HG03175 (cell line): ENCODE results near the gene SH3RF3.
A peak's percentile ranks its signal among the peaks of the same experiment; 100 is the strongest.
"Not testable (repeated sequence)": the region's sequence is repeated elsewhere in the genome, so short reads cannot be mapped to it uniquely, and the experiment has no call there.

Source experiments
- ATAC-seq: cut with Tn5 transposase; IDR thresholded peaks from one replicate; pipeline ENCODE4 v1.9.1; 2021; ENCODE audit warnings: mild to moderate bottlenecking, moderate library complexity; ENCODE audit not compliant: unreplicated experiment

The SH3RF3 gene

DNA sequence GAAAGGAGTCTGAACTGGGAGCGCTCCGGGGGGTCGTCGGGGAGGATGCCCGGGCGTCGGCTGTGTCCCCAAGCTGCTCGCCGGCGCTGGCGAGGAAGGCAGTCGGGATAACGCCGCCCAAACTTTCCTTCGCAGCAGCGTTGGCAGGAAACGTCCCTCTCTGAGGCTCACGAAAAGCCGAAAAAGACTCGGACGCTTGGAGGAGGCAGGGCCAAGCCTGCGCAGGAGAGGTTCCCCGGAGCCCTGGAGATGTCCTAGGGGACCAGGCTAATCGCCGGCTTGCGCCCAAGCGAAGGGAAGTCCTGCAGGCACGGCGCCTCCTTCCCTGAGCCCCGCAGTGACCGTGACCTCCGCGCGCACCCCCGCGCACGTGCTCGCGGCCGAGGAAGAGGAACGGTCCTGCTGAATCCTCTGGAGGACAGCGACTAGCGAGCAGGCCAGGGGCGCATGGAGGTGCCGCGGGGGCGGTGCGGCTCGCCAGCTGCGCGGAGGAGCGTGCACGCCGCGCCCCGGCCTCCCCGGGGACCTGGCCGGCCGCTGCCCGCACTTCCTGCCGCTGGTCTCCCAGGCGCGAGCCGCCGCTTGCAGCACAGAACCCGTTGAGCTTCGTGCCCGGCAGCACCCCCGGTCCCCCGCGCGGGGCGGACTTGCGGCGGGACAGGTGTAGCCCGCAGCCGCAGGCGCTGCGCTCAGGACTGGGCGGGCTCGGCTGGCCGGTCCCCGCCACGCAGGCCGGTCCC, at the start of gene SH3RF3:
Gene SH3RF3 (plus strand): TSS at position 590 of the 740 bp plus-strand sequence.
- ATAC-seq: peak; percentile 39

GRCh38 chr2:109079590-109079989, 49.4 kb upstream of the SH3RF3 start:
- no peak for ATAC-seq

DNA sequence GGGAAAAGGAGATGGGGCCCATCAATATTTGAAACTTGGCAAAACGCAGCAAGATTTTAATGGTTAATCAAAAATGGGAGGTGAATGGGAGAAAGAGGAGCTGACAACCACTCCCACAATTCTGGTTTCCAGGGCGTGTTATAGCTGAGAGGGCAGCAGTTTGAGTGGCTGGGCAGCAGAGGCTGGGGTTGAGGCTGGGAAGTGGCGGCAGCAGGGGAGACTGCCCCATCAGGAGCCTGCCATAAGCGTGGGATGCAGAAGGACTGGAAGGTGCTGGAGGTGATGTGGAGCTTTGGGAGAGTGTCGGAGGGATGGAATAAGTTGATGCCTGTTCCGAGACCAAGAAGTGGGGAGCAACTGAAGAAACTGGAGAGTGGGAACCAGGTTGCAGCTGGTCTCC, 48.9 kb upstream of the SH3RF3 start:
- no peak for ATAC-seq

- ATAC-seq: no peak
Measured at GRCh38 chr2:109080757-109081156, 48.2 kb upstream of the SH3RF3 start.

DNA sequence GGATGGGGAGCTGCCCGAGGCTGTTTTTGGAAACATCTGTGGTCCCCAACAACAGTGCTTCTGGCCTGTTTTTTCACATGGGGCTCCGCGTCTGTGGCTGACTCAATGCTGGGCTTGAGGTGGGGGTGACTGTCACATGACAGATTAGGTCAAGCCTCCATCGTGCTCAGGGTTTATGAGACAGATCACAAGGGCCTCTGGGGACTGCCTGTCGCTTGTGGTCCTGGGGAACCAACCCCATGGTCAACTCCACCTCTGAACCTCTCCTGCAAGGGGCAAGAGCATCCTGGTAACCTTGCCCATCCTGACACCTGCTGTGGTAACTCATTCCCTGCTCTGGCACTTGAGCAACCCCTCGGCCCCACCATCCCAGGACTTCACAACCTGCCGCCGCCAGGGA, 47.6 kb upstream of the SH3RF3 start:
- ATAC-seq: no peak

GRCh38 chr2:109083771-109084170, 45.2 kb upstream of the SH3RF3 start:
- no peak for ATAC-seq

GRCh38 chr2:109084341-109084740, 44.7 kb upstream of the SH3RF3 start:
- ATAC-seq: no peak

DNA sequence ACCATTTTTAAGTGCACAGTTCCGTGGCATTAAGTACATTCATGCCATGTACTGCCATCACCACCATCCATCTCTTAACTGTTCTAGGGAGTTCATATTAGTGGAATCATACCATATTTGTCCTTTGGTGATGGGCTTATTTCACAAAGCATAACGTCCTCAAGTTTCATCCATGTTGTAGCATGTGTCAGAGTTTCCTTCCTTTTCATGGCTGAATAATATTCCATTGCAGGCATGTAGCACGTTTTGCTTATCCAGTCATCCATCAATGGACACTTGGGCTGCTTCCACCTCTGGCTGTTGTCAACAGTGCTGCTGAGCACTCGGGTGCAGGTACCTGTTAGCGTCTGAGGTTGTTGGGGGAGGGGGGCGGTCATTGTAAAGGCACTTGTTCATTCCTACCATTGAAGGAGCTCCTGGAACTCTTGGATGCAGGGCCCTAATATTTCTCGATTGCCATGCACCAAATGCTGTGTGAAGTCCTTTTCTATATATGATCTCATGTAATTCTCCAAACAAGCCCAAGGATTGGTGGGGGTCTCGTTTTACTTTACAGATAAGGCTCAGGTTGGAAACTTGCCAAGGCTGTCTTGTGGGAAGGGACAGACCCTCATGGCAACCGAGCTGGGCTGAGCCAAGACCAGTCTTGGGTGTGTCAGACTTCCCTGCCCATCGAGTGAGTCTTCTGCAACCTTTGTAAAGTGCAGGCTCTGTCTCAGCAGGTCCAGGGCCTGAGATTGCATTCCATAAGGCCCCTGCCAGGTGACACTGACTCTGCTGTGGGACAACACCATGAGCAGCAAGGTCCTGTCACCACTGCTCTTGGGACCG, 42.9 kb upstream of the SH3RF3 start:
- no peak for ATAC-seq

DNA sequence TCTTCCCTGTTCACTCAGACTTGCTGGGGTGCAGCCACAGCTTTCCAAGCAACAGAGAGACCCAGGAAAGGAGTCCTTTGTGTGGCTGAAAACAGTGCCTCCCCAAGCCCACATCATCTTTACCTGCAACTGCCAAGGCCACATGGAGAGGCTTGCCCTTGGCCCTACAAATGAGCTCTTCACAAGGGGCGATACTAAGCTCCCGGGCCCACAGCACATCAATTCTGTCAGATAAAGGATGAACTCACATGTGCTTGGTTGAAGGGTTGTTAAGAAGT, 42.3 kb upstream of the SH3RF3 start:
- ATAC-seq: no peak

DNA sequence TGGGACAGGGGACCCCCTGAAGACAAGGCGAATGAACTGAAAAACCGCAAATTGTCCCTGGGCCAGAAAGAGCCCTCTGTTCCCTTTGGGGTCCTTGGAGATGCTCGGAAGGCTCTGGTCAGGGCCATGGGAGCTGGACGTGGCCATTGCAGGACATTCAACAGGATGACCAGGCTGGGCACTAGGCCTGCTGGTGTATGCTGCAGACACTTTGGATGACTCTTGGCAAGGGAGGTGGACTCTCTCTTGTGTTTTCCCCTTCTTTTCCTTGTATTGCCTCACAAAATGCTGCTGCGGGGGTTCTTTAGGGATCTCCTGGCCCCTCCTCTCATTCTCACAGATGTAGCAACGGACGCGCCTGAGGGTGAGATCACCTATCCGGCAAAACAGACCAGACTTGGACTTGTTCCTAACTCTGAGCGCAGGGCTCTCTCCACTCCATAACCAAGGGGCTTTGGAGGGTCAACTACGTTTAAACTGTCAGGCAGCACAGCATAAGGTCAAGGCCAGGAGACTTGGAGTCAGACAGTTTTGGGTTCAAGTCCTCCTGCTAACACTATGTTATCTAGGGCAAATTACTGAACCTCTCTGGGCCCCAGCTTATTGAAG, 41.8 kb upstream of the SH3RF3 start:
- ATAC-seq: no peak

- no peak for ATAC-seq
Measured at GRCh38 chr2:109089602-109090300, 39.3 kb upstream of the SH3RF3 start.

DNA sequence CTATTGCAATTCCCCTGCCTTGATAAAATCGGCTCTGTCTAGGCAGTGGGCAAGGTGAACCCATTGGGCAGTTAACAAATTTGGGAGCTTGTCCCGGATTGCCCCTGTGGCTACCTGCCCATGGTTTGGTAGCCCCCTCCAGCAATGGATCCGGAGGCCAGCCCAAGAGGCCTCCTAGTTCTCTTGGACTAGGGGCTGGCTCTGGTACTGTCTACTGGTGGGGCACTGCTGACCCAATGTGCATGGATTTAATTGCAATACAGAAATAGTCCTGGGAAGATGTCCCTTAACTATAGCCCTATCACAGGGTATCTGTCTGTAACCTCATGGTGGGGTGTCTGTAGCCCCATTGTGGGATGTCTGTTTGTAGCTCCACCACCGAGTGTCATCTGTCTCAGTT, 37.5 kb upstream of the SH3RF3 start:
- no peak for ATAC-seq

DNA sequence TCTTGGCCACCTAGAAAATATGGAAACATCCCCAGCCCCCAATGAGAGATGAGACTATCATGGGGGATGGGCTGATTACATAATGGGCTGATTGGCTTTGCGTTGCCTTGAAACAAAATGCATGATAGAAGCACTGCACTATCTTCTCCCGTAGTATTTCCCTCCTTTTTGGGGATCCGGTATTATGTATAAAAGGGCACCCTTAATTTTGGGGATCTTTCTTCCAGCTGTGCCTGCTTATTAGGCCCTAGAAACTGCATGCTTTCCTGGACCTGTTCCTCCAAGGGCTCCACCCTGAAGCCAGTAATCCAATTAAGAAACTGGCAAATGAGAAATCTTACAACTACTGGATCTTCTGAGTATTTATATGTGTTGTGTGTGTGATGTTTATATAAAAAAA, 34.9 kb upstream of the SH3RF3 start:
- ATAC-seq: no peak

GRCh38 chr2:109098251-109098920, 30.6 kb upstream of the SH3RF3 start:
- ATAC-seq: no peak

- no peak for ATAC-seq
Measured at GRCh38 chr2:109098921-109099273, 30.1 kb upstream of the SH3RF3 start.

DNA sequence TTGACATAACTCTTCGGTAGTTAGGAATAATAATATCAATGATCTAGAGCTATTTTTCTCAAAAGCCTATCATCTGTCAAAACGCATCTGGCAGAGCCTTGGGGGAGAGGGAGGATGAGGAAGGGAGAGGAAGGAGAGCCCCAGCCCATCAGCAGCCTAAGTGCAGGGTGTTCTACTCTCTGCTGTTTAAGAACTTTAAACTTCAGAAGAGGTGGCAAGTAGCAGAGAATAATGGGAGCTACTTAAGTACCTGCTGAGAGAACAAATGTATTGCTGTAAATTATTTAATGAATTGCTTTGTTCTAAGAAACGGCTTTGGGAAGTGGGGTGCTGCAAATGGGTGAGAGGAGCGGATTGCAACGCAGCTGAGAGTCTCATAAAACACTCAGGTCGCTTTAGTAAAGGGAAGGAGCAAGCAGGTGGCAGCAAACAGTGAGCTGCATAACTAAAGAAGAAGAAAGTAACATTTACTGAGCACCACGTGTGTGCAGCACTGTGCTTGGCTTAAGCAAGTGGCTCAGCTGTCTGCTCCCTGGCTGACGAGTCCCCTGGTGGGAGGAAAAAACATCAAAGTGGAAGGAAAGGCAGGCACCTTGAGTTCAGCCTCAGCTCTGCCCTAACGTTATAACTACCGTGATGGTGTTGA, 26.3 kb upstream of the SH3RF3 start:
- ATAC-seq: no peak

DNA sequence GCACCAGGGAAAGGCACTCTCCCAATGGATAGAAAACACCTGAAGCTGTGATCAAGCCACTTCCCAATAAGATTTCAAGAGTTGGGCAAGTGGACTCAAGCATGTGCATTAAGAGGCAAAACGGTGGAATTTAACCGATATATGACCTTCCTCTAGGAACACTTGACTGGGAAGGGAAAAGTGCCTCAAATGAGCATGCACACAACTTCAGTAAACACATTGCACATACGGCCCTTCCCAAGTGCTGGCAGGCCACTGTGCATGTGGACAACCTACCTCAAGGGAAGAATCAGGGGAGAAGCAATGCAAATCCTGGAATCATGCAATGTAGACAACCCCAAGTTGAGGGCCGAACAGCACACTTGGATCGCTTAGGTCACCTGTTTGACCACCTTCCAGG, 23.9 kb upstream of the SH3RF3 start:
- ATAC-seq: no peak

DNA sequence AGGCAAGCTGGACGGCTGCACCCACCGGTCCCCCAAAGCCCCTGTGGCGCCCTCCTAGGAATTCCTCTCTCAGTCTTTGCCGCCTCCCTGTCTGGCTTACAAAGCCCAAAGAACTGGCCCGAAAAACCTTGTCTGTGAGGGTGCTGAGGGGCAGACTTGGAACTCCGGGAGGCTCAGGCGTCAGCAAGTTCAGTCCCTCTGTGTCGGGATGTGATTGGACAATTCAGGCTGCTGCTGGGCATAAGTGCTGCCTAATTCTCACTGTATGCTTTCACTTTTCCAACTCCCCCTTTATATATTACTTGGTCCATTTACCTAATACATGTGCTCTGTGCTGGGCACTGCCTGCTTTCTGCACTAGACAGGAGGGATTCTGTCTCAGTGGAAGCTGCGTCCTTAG, 20.3 kb upstream of the SH3RF3 start:
- ATAC-seq: no peak

- ATAC-seq: no peak
Measured at GRCh38 chr2:109109342-109109741, 19.7 kb upstream of the SH3RF3 start.

DNA sequence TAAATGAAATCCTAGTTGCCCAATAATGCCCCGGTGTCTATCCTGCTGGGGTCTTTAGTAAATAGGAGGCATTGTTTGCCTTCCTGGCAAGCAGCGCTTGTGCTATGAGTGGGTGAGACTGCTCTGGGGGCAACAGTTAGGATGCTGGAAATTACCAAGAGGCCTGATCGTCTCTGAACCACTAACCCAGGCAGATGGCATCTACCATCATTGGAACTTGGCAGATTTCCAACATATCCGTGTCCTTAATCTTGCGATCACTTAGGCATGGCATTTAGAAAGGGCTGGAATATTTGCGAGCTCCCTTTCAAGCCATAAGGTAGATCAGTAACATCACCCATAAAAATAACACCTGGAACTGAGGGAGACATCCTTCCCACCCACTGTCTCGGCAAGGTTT, 18.8 kb upstream of the SH3RF3 start:
- no peak for ATAC-seq

DNA sequence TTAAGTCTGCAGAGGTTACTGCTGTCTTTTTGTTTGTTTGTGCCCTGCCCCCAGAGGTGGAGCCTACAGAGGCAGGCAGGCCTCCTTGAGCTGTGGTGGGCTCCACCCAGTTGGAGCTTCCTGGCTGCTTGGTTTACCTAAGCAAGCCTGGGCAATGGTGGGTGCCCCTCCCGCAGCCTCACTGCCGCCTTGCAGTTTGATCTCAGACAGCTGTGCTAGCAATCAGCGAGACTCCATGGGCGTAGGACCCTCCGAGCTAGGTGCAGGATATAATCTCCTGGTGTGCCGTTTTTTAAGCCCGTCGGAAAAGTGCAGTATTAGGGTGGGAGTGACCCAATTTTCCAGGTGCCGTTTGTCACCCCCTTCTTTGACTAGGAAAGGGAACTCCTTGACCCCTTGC, 11.8 kb upstream of the SH3RF3 start:
- not testable (repeated sequence) for ATAC-seq
